Progenitor cell of endocrine pancreas (in vitro differentiated cells): ENCODE results near the gene PYGO2. TPM values are rescaled to one million over a fixed set of nuclear protein-coding genes. Genes with fewer than 3 reads are reported as not detected.

ENCODE experiments used
- DNase-seq: peaks from one replicate; pipeline ENCODE4 v3.0.0; 2021; ENCODE audit warnings: low spot score; ENCODE audit not compliant: unreplicated experiment
- H3K27ac Mint-ChIP-seq: 2 replicates; pipeline ENCODE4 v1.8.0; 2021; ENCODE audit warnings: mild to moderate bottlenecking, moderate library complexity, mixed read lengths
- H3K27me3 Mint-ChIP-seq: 2 replicates; pipeline ENCODE4 v1.8.0; 2021; ENCODE audit warnings: mixed read lengths
- H3K36me3 Mint-ChIP-seq: 2 replicates; pipeline ENCODE4 v1.8.0; 2022; ENCODE audit warnings: mixed read lengths; ENCODE audit not compliant: insufficient read depth
- H3K4me1 Mint-ChIP-seq: 2 replicates; pipeline ENCODE4 v1.8.0; 2021; ENCODE audit warnings: low read depth, mixed read lengths
- H3K4me3 Mint-ChIP-seq: 2 replicates; pipeline ENCODE4 v1.8.0; 2021; ENCODE audit warnings: low read depth, mild to moderate bottlenecking, moderate library complexity, mixed read lengths
- H3K9me3 Mint-ChIP-seq: 2 replicates; pipeline ENCODE4 v1.8.0; 2021; ENCODE audit warnings: low read depth, mixed read lengths
- CTCF ChIP-seq: fragments of 200-600 bp; sonication (generic); IDR thresholded peaks from one replicate; pipeline ENCODE4 v1.5.0; 2021; ENCODE audit warnings: antibody characterized with exemption, mild to moderate bottlenecking; ENCODE audit not compliant: unreplicated experiment
- total RNA-seq: library from RNA; stranded (reverse); gene quantifications from 2 replicates; pipeline ENCODE4 v1.2.1, GENCODE V29; 2021

Gene PYGO2
- total RNA-seq, 1 donor from 2014 or later, result 52.7 TPM

- peaks cover 8% of the 10 kb centered on the region for H3K36me3 Mint-ChIP-seq
- H3K27me3 Mint-ChIP-seq, result no peaks in the 10 kb centered on the region
- no peak for DNase-seq
- no peak overlapping the region for H3K27ac Mint-ChIP-seq
- TF ChIP-seq CTCF, result no peak
- H3K4me1 Mint-ChIP-seq, result peaks cover 15% of the 10 kb centered on the region
- H3K4me3 Mint-ChIP-seq, result no peak overlapping the region
- H3K9me3 Mint-ChIP-seq, result no peaks in the 10 kb centered on the region
Observed at GRCh38 chr1:154966111-154966510, 4.5 kb upstream of the PYGO2 start.

- Mint-ChIP-seq H3K4me3 (no peak overlapping the region), H3K27me3 (no peaks in the 10 kb centered on the region), H3K36me3 (peaks cover 8% of the 10 kb centered on the region), H3K9me3 (no peaks in the 10 kb centered on the region), H3K4me1 (peaks cover 15% of the 10 kb centered on the region), H3K27ac (no peak overlapping the region)
- DNase-seq, result no peak
- no peak for TF ChIP-seq CTCF
Observed at GRCh38 chr1:154964359-154964758, 2.8 kb upstream of the PYGO2 start.

- H3K27ac Mint-ChIP-seq, result peak overlapping the region; percentile 91
- no peak for TF ChIP-seq CTCF
- H3K4me1 Mint-ChIP-seq, result peaks cover 14% of the 10 kb centered on the region
- no peak overlapping the region for H3K4me3 Mint-ChIP-seq
- no peak for DNase-seq
- H3K36me3 Mint-ChIP-seq, result peaks cover 8% of the 10 kb centered on the region
- H3K27me3 Mint-ChIP-seq, result no peaks in the 10 kb centered on the region
- no peaks in the 10 kb centered on the region for H3K9me3 Mint-ChIP-seq
Observed at GRCh38 chr1:154963643-154964042, 2.1 kb upstream of the PYGO2 start.

GRCh38 chr1:154962795-154963330 is 1.3 kb upstream of the PYGO2 start:
- Mint-ChIP-seq H3K27me3 (no peaks in the 10 kb centered on the region), H3K4me3 (peak overlapping the region; percentile 90), H3K36me3 (peaks cover 6% of the 10 kb centered on the region), H3K27ac (peak overlapping the region; percentile 97), H3K9me3 (no peaks in the 10 kb centered on the region), H3K4me1 (peaks cover 14% of the 10 kb centered on the region)
- no peak for DNase-seq
- no peak for TF ChIP-seq CTCF

DNA sequence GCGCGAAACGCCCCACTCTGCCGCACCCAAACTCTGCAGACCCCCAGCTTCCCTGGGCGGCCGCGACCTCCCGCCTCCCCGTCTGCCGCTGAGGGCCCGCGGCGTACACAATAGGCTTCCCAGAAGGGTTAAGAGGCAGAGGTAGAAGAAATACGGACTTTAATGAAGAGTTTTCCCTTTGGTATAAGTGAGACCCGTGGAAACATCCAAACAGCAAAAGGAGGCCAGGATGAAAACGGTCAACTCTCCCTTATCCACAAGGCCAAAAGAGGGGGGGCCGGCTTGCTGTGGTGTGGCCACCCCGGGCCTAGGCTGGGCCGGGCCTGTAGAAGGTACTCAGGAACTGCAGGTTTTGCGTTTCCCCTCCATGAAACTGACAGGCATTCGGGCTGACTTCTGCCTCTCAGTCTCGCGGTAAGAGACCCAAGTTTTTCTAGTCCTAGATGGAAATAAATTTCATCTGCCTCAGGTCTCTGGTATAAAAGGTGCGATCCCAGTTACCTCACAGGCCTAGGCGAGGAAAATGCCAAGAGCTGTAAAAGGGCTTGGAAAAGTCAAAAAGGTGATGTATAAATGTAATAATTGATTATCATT is 671 bp upstream of the PYGO2 start:
- DNase-seq, result no peak
- TF ChIP-seq CTCF, result no peak
- Mint-ChIP-seq H3K36me3 (peaks cover 6% of the 10 kb centered on the region), H3K4me1 (peaks cover 16% of the 10 kb centered on the region), H3K4me3 (peak overlapping the region; percentile 90), H3K27me3 (no peaks in the 10 kb centered on the region), H3K9me3 (no peaks in the 10 kb centered on the region), H3K27ac (peak overlapping the region; percentile 97)
